K562 (cell line): Measurements from ENCODE around the gene UNKL. TPM values are rescaled to one million over a fixed set of nuclear protein-coding genes. Genes with fewer than 3 reads are reported as not detected.

Source experiments
- ATAC-seq: fragments of 200-7000 bp; cut with Tn5 transposase; 3 replicates; pipeline ENCODE4 v1.9.1; 2020; ENCODE audit warnings: moderate library complexity
- BruUV-seq: library from RNA; stranded (reverse); fragments of 400-500 nt; replicated peaks from 2 replicates; lab custom pipeline; 2021; lab: Mats Ljungman, UMichigan
- CTCF ChIA-PET: fragments of 300-600 bp; formaldehyde crosslinking; extraction: SDS; loops from one replicate; lab custom pipeline; 2021; ENCODE audit warnings: low intra/inter-chr PET ratio; lab: Yijun Ruan, JAX
- POLR2A ChIA-PET: fragments of 300-600, 350-650 bp; sonication (Branson Sonifier 250); formaldehyde crosslinking; extraction: SDS; loops from one replicate; lab custom pipeline; 2021; ENCODE audit warnings: antibody characterized with exemption, inconsistent platforms; lab: Yijun Ruan, JAX
- DNase-seq, 4 experiments: peaks; one replicate each; pipeline versions ENCODE4 v3.0.0 to v3.0.0-alpha.2; 2011 to 2018; ENCODE audit warnings: low spot score in 3 of 4, mixed read lengths in 3 of 4; ENCODE audit errors: extremely low read depth in 1 of 4
- FAIRE-seq: peaks from 2 replicates; lab custom pipeline; 2011; peaks lifted over from hg19 to GRCh38; lab: Jason Lieb, UNC
- H2AFZ ChIP-seq: 2 replicates; pipeline ENCODE4 v1.6.0; 2011; ENCODE audit warnings: low read depth, low read length, control low read depth, inconsistent platforms
- H3K27ac ChIP-seq: fragments of 200-600 bp; 3 replicates; pipeline ENCODE4 v1.8.0; 2011; ENCODE audit warnings: low read depth, mild to moderate bottlenecking, control low read depth, inconsistent platforms, low read length, moderate library complexity, mixed read lengths; ENCODE audit errors: extremely low read depth
- H3K27me3 ChIP-seq, 2 experiments: fragments of 300-600 bp in 1 of 2; 2 replicates in 1 of 2; 3 replicates in 1 of 2; pipeline versions ENCODE4 v1.6.0 to v1.8.0; 2011; ENCODE audit warnings: inconsistent platforms in 2 of 2, low read length in 2 of 2, mild to moderate bottlenecking in 1 of 2, mixed read lengths in 1 of 2, moderate library complexity in 1 of 2; ENCODE audit not compliant: control insufficient read depth in 2 of 2, insufficient read depth in 2 of 2
- H3K36me3 ChIP-seq: fragments of 300-600 bp; 3 replicates; pipeline ENCODE4 v1.8.0; 2011; ENCODE audit warnings: mild to moderate bottlenecking, low read length, inconsistent platforms; ENCODE audit not compliant: control insufficient read depth, insufficient read depth
- H3K4me1 ChIP-seq, 2 experiments: fragments of 200-600 bp in 1 of 2; replicated peaks in 1 of 2; 2 replicates in 1 of 2; 3 replicates in 1 of 2; pipeline versions ENCODE4 v1.5.1 to v1.8.0; 2011; ENCODE audit warnings: inconsistent platforms in 2 of 2, low read length in 2 of 2, mild to moderate bottlenecking in 1 of 2, mixed read lengths in 1 of 2, moderate library complexity in 1 of 2; ENCODE audit not compliant: control insufficient read depth in 2 of 2, insufficient read depth in 2 of 2
- H3K4me2 ChIP-seq: 2 replicates; pipeline ENCODE4 v1.6.1; 2011; ENCODE audit warnings: low read length, control low read depth, inconsistent platforms, mixed read lengths; ENCODE audit not compliant: insufficient read depth
- H3K4me3 ChIP-seq: fragments of 200-600 bp; sonication (generic), shearing (Covaris generic); 2 replicates; pipeline ENCODE4 v1.5.1; 2016; ENCODE audit warnings: control low read depth, inconsistent platforms
- H3K79me2 ChIP-seq: fragments of 200-600 bp; 3 replicates; pipeline ENCODE4 v1.8.0; 2011; ENCODE audit warnings: low read length, inconsistent platforms; ENCODE audit not compliant: control insufficient read depth, insufficient read depth
- H3K9ac ChIP-seq, 2 experiments: 2 replicates each; pipeline versions ENCODE4 v1.6.0 to v1.6.1; 2011; ENCODE audit warnings: low read depth in 2 of 2, low read length in 2 of 2, control low read depth in 1 of 2, inconsistent platforms in 1 of 2, mild to moderate bottlenecking in 1 of 2, mixed read lengths in 1 of 2; ENCODE audit not compliant: insufficient read depth in 1 of 2
- H3K9me1 ChIP-seq: one replicate; pipeline ENCODE4 v1.6.0; 2011; ENCODE audit warnings: inconsistent platforms, mild to moderate bottlenecking, low read length, moderate library complexity; ENCODE audit not compliant: control insufficient read depth, insufficient read depth
- H3K9me3 ChIP-seq: replicated peaks from 2 replicates; pipeline ENCODE4 v1.5.1; 2011; ENCODE audit warnings: low read depth, low read length, inconsistent platforms; ENCODE audit not compliant: control insufficient read depth, insufficient read depth
- H4K20me1 ChIP-seq: replicated peaks from 2 replicates; pipeline ENCODE4 v1.6.1; 2011; ENCODE audit warnings: low read length, inconsistent platforms, mixed read lengths; ENCODE audit not compliant: control insufficient read depth, insufficient read depth
- ATF6 ChIP-seq: sonication (generic); formaldehyde crosslinking; IDR thresholded peaks from 2 replicates; pipeline ENCODE4 v1.4.0; 2020; ENCODE audit warnings: mild to moderate bottlenecking, missing genetic modification reagents
- BHLHE40 ChIP-seq: IDR thresholded peaks from 2 replicates; pipeline ENCODE4 v1.6.1; 2011; ENCODE audit warnings: low read length, improper control_type of control experiment
- POLR2A ChIP-seq: fragments of 450-650 bp; conservative IDR thresholded peaks from 2 replicates; pipeline ENCODE4 v1.6.1; 2016
- POLR2G ChIP-seq: fragments of 200-400 bp; formaldehyde crosslinking; IDR thresholded peaks from 2 replicates; pipeline ENCODE4 v1.6.1; 2017; ENCODE audit warnings: low read depth, mild to moderate bottlenecking, antibody characterized with exemption, low read length, moderate library complexity
- SAFB ChIP-seq: fragments of 200-400 bp; formaldehyde crosslinking; IDR thresholded peaks from 2 replicates; pipeline ENCODE4 v1.6.1; 2017; ENCODE audit warnings: low read depth, low read length, borderline replicate concordance
- THAP12 ChIP-seq: fragments of 250-450 bp; sonication (Bioruptor Pico); IDR thresholded peaks from 2 replicates; pipeline ENCODE4 v1.9.0; 2021; ENCODE audit warnings: mild to moderate bottlenecking, inconsistent platforms
- ZBTB33 ChIP-seq: sonication (generic); formaldehyde crosslinking; IDR thresholded peaks from 2 replicates; pipeline ENCODE4 v1.8.1; 2023; ENCODE audit warnings: mild to moderate bottlenecking, missing genetic modification reagents
- WGBS: fragments of 100-300 bp; shearing (Covaris generic); methylation state at CpG from one replicate; pipeline ENCODE4 v1.1.6; 2016; ENCODE audit warnings: low coverage, mixed read lengths; ENCODE audit not compliant: insufficient coverage; ENCODE audit errors: missing lambda C conversion rate; 5-methylcytosine and 5-hydroxymethylcytosine counted together
- in situ Hi-C: fragments of 300-500 bp; cut with MboI; formaldehyde crosslinking; loops from 4 replicates; pipeline ENCODE4 v1.15.0; 2018; ENCODE audit warnings: inconsistent platforms, mixed read lengths
- intact Hi-C: fragments of 100-400 bp; cut with micrococcal nuclease; formaldehyde crosslinking; loops from 2 replicates; pipeline ENCODE4 v1.14.2; 2022
- polyA plus RNA-seq, 8 experiments: library from polyadenylated mRNA; depleted of rRNA in 4 of 8; stranded (reverse) in 5 of 8; unstranded in 3 of 8; fragments of >200 nt; fragmentation: Nextera tagmentation in 2 of 8; fragmentation: Illumina TruSeq in 1 of 8; extraction: Ambion mirVana in 2 of 8; extraction: Trizol in 1 of 8; gene quantifications; 2 replicates each; pipeline versions ENCODE4 v1.2.1 to v1.2.3, GENCODE V29; 2011 to 2014; ENCODE audit warnings: inconsistent platforms in 1 of 8, missing spikeins in 1 of 8
- total RNA-seq, 7 experiments: library from RNA; depleted of rRNA in 6 of 7; stranded (reverse); fragments of >200 nt in 6 of 7; fragmentation: Illumina TruSeq in 2 of 7; extraction: Trizol in 2 of 7; gene quantifications; 2 replicates each; pipeline versions ENCODE4 v1.2.1 to v1.2.3, GENCODE V29; 2011 to 2021; ENCODE audit warnings: low replicate concordance in 1 of 7

The UNKL gene
- total and polyA plus RNA-seq, 9 of the 15 experiments (the other 6 are each of a cell fraction or from before 2014, with no cell fraction given) = 0.37 to 30.2 (median 5.1) TPM

- peaks cover 17% of the 10 kb centered on the region for H4K20me1 ChIP-seq
- CTCF ChIA-PET = no interaction called here
- in situ Hi-C loops (no loop called here), intact Hi-C loops (no loop called here)
- no peak overlapping the region for H2AFZ ChIP-seq
- no peak for DNase-seq
- H3K27me3 ChIP-seq = no peaks in the 10 kb centered on the region
- no peak overlapping the region for H3K4me3 ChIP-seq
- H3K9me3 ChIP-seq = no peaks in the 10 kb centered on the region
- H3K4me2 ChIP-seq = no peak overlapping the region
- ATAC-seq = no peak
- peaks cover 92% of the 10 kb centered on the region for H3K36me3 ChIP-seq
- no peak overlapping the region for H3K27ac ChIP-seq
- POLR2A ChIA-PET = interaction anchor here (1.2 to 1.9 kb wide), 2 partner anchors 9 to 13 kb away, joined by 4 to 5 read pairs; partner anchors contain the start of gene UBE2I
- peaks cover 3% of the 10 kb centered on the region for H3K9me1 ChIP-seq
- peaks cover 30% of the 10 kb centered on the region for H3K79me2 ChIP-seq
- no TSS peak for BruUV-seq
- no peak overlapping the region for H3K9ac ChIP-seq
- WGBS = 84% methylated on average over 9 of the region's 9 CpGs
- peaks cover 0 to 17% of the 10 kb centered on the region in 2 experiments; a peak in 1 of 5 replicates for H3K4me1 ChIP-seq
- TF ChIP-seq BHLHE40 (no peak), POLR2G (peak; percentile 4; the same call in 1 of the 2 replicates), THAP12 (CRISPR knock-in tag) (0 out of 2 replicates have a peak, but pooled peaks have one; percentile 9), ATF6 (CRISPR knock-in tag) (no peak), ZBTB33 (CRISPR knock-in tag) (0 out of 2 replicates have a peak, but pooled peaks have one; percentile 1), SAFB (no peak), POLR2A (0 out of 2 replicates have a peak, but pooled peaks have one; percentile 19)
- TF ChIP-seq, all 486 proteins: peak for 4
- FAIRE-seq = no peak
These were observed 96.3 kb downstream of the UNKL start for GRCh38 chr16:1318268-1318545.
